ENCODE measurements around the gene TXNDC5.

The TXNDC5 gene

DNA sequence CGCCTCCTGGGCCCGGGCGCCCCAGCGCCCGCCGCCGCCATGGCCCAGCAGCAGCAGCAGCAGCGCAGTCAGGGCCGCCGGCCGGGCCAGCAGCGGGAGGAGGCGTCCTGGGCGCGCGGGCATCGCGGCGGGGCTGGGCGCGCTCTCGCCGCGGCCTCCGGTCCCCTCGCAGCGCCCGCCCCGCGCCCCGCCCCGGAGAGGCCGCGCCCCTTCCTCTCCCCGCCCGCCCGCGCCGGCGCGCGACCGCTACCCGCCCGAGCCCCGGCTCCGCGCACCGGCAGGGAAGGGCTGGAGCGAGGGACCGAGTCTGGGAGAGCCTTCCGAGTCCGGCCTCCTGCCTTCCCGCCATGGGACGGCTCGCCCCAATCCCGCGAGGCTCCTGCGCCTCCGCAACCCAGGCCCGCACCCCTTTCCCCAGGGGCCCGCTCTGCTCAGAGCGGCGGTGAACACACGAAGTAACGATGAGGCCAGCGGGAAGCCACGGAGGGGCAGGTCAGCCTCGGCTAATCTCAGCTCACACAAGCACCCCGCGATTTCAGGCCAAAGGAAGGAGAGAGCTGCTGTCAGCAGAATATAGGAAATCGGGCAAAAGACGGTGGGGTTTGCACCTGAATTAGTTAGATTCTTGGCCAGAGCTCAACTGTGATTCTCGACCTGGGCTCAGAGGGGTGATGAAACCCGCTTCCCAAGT is at the start of gene TXNDC5:
Gene TXNDC5, minus strand, starts transcription at position 135 of the 691 bp plus-strand sequence. Its CDS starts 12 bp downstream, at position 123.
- DNase-seq (ENCODE audit: low spot score): peak; percentile 99

DNA sequence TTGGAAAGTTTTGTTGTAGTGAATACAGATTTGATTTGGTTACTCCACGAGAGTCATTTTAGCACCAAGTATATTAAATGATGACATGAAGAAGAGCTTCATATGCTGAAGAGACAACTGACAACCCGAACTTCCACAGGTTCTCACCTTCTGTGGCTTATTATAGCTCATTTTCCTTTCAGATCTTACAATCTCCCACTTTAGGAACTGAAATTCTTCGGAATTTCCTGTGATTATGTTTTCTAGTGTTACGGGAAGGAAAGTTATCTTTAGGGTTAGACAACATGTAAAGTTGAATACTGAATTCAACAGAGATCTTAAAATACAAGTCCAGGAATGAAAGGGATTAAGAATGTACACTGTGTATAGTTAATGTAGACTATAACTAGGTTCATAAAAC is 49.6 kb upstream of the TXNDC5 start:
- no peak for DNase-seq (ENCODE audit: low spot score)

DNA sequence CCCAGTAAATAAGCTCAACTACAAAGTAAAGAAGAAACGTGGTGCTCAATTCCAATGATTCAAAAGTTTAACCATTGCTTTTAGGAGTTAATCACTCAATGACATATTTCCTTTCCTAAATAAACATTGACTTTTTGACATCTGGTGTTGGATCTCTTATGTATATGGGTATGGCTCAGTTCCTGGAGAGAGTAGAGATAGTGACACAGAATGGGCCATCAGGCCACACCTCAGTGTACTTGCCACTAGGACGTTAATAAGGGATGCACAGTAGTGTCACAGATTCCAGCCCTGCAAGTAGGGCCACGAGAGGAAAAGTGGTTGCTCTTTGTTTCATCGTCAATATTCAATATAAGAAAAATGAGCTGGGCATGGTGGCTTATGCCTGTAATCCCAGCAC is 48.9 kb upstream of the TXNDC5 start:
- no peak for DNase-seq (ENCODE audit: low spot score)

DNA sequence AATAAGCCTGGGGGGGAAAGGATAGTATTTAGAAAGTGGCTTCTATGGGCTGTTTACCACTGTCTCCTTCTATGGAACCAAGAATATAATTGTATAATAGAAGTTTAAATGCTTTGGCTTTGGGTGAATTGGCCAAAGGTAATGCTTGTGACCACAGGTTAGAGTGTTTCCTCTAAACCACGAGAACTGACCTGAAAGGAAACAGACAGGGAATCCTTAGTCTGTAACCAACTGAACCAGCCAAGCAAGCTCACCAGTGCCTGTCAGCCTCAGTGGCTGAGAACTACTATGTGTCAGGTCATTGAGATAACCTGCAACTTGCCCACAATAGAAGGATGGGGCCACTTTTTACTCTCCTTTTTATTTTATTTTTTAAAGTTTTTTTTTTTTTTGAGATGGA is 47.9 kb upstream of the TXNDC5 start:
- DNase-seq (ENCODE audit: low spot score): no peak

DNA sequence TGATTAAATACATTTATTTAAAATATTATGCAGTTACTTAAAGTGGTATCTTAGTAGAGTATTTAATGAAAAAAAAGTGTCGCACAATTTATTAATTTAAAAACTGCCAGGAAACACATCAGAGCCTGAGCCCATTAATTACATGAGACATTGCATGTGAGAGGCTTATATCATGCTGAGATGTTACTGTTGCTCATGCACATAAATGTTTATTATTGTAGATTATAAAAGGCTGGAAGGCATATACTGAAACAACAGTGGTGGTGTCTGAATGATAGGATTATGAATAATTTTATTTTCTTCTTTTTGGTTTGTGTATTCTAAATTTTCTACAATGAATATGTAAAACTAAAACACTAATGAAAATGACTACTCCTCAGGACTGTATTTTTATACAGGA is 45.7 kb upstream of the TXNDC5 start:
- DNase-seq (ENCODE audit: low spot score): no peak

DNA sequence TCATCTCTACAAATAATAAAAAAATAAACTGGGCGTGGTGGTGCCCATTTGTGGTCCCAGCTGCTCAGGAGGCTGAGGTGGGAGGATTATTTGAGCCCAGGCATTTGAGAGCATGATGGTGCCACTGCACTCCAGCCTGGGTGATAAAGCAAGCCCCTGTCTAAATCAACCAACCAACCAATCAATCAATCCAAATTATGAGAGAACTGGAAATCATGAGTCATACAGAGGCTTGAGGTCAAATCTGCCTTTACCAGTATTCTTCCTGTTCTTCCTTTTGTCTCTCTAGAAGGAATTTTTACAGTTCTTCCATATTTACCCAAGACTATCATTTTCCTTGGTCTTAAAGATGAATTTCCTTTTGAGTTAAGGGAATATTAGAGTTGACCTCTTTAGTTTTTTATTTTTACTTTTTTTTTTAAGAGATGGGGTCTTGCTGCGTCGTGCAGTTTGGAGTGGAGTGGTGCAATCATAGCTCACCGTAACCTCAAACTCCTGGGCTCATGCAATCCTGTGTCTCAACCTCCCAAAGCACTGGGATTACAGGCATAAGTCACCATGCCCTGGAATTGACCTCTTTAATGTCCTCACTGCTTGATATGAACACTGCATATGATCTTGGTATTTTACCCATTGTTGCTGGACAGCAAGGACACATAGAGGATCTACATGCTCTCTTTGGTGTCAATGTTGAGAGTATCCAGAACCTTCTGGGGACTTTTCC is 44.1 kb upstream of the TXNDC5 start:
- DNase-seq (ENCODE audit: low spot score): no peak

DNA sequence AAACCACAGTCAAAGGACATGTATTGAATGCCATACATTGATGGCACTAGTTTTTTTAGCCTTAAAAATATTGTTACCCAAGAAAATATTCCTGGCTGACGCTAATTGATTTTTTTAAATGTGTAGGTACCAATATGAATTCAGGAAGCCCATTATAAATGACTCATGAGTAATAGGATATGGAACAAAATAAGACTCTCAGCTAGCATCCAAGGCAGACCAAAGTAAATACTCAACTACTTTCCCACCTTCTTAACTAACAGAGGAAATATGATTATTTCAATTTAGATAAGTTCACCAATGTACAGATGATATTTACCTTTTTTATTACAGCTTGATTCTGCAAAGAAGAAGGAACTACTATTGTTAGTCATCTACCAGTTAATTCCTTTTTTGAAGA is 43.2 kb upstream of the TXNDC5 start:
- DNase-seq (ENCODE audit: low spot score): no peak

DNA sequence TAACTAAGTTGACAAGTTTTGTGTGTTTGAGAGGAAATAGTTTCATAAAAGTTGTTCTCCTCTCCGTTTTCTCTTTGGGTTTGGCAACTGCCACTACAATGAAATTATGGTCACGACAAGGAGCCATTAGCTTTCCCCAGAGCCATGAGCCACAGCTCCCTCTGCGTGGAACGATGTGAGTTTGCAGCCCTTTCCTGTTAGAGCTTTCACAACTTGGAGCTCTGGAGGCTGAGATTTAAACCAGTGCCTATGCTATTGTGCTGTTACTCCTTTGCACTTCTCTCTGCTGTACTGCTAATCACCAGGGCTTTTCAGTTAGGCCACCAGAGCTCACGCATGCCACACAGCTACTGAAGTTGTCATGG is 29.3 kb upstream of the TXNDC5 start:
- no peak for DNase-seq (ENCODE audit: low spot score)

DNA sequence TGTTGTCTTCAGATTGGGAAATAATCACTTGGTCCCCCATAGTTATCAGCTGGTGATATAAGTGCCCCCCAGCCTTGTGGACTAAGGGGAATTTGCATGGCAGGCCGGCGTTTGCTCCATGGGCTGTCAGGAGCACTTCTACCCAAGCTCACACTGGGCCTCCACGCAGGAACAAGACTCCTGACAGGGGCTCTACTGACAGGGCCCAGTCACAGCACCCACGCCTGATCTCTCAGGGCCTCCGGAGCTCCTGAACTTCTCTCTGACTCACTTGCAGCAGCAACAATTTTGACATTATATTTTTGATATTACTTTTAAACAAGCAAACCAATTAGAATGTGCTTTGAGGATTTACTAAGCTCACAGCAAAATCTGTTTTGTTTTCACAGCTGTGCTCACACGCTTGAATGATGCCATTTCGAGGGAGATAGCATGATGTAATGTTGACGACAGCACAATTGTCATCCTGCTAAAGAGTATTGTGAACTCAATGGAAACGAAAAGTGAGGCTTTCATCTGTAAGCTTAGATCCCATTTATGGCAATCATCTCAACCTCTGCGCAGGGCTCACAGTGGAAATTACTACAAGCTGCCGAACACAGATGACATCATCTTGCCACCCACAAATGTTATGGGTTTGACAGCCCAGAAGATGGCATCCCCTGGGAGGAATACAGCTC is 28.7 kb upstream of the TXNDC5 start:
- no peak for DNase-seq (ENCODE audit: low spot score)

DNA sequence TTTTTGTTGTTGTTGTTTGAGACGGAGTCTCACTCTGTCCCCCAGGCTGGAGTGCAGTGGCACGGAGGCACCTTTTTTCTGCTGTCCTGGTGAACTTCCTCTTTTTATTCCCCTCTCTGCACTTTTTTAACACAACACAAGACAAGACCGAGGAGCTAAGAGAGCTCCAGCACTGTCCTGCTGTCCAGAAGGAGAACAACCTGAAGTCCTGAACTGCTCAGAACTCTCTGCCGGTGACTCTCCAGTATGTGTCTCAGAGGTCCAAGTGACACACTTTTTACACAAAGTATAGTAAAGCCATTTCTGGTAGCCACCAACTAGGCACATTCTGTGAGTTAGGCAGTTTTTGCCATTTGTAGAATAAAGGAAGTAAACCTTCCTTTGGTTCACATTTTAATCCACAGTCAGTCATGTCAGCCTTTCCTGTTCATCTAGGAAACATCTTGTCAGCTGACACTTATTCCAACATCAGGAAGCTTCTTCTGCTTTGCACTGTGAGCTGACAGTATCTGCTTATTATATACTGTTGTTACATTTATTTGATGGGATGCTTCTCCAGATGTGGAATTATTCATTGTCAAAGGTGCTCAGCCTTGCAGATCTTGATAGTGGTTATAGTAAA is 28.1 kb upstream of the TXNDC5 start:
- DNase-seq (ENCODE audit: low spot score): no peak

DNA sequence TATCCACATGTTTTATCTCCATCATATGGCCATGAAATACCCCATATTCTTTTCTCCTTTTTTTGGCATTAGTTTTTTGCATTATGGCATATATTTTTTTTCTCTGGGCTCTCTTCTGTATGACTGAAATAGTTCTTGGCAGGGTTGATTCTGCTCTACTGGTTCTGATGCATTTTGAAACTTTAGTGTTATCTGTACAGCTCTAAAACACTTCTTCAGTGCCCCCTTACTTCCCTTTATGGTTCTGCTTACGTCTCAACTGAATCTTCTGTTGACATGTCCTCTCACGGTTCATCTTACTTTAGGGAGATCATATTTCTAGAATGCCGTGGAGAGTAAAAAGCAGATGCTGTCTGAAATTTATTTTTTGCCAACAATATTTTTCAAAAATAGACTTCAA is 23.2 kb upstream of the TXNDC5 start:
- DNase-seq (ENCODE audit: low spot score): no peak

DNA sequence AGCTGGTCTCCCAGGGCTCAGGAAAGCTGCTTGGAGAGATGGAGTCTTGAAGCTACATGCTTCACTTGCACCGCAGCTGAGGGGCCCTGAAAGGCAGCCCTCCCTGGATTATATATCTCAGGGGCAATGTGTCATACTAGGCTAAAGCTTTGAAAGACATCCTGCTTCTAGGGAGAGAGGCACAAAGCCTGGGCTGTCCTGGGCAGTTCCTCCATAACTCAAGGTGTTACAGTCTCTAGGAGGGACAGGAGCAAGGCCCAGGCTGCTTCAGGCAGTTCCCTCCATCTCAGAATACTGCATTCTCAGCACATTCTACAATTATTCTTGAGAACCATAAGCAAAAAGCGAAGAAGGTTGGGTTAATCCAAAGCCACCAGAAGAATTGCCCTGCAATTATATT is 22.0 kb upstream of the TXNDC5 start:
- no peak for DNase-seq (ENCODE audit: low spot score)

DNA sequence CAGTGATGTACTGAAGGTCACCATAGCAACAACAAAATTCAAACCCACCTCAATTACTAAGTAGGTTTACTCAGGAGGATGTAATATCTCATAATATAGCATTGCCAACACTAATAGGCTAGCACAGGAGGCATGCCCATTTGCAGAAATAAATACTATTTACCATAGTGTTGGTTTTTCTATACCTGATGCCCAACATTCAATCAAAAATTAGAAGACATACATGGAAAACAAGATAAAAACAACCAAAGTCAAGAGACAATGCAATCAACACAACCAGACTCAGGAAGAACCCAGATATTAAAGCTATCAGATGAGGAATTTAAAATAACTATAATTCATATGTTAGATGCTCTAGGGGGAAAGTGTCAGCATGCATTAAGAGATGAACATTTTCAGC is 14.3 kb upstream of the TXNDC5 start:
- DNase-seq (ENCODE audit: low spot score): no peak

DNA sequence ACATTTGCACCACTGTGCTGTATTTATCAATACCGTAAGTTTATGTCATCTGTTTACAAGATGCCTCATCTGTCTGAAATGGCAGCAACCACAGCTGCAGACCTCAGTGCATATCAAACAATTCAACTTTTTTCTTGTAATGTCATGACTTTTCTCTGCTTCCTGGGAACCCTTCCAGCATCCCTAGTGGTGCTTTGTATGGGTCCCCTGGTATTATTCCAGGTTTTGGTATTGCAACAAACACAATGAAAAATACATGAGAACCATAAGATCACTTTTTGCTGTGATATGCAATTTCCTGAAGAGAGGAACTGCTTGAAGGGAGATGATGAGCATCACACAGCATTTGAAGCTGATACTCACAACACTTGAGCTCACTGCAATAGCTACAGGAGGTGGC is 12.0 kb upstream of the TXNDC5 start:
- DNase-seq (ENCODE audit: low spot score): no peak

DNA sequence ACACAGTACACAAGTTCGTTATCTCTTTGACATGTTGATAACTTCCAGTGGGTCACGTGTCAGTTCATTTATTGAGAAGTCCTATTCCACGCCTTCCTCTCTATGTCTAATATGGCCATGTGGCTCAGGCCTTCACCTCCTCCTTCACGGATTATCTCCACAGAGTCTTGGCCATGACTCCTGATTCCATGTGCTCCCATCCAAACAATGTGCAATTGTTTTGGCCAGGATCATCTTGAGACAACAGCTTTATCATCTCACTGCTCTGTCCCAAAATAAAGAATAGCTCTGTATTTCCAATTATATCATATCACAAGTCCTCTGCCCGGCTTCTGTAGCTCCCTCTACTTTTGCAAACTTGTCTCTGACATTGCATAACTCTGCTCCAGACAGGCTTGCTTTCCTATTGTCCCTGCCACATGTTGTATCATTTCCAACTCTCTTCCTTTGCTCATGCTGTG is 11.1 kb upstream of the TXNDC5 start:
- DNase-seq (ENCODE audit: low spot score): no peak

DNA sequence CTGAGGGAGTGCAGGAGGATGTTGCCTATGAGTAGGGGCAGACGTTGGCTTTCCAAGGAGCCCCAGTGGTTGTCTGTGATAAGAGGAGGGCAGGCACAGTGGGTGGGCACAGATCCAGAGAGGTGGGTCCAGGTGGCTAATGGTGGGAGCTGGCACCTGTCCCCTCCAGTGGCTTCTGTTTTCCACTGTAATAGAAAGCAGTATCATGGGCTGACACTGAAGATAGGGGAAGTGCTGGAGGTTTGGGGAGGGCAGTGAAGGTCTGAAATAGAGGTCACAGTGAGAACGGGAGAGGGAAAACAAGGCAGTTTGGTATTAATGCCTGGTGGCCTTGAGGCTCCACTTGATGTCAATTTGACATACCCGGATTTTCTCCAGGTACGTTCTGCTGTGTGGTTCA is 10.5 kb upstream of the TXNDC5 start:
- DNase-seq (ENCODE audit: low spot score): no peak

DNA sequence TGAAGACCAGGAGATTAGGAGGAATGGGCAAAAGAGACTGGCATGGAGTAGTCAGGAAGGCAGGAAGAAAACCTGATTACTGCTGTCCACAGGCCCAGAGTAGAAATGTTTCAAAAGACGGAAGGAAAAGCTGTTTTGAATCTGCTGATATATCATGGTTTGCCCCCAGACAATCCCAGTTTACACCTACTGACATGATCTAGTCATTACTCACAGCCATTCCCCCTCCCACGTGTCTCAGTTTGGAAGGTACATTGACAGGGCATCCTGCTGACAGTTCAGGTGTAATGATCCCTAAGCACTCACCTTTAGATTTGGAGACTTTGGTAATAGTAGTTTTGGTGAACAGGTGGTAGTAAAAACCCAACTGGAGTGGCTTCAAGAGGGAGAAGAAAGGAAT is 9.8 kb upstream of the TXNDC5 start:
- DNase-seq (ENCODE audit: low spot score): no peak

DNA sequence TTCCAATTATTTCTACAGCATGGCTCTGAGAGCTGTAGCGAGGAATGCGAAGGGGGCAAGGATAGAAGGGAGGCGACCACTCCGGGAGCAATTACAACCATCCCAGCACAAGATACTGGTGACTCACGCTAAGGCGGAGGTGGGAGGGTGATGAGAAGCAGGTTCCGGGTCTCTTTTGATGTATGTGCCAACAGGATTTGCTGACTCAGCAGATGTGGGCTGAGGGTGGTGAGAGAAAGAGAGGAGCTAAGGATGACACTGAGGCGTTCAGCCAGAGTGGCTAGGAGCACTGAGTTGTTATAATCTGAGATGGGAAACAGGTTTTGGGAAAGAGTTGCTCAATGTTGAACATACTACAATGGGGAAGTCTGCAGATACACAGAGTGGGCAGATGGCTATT is 9.3 kb upstream of the TXNDC5 start:
- DNase-seq (ENCODE audit: low spot score): no peak

DNA sequence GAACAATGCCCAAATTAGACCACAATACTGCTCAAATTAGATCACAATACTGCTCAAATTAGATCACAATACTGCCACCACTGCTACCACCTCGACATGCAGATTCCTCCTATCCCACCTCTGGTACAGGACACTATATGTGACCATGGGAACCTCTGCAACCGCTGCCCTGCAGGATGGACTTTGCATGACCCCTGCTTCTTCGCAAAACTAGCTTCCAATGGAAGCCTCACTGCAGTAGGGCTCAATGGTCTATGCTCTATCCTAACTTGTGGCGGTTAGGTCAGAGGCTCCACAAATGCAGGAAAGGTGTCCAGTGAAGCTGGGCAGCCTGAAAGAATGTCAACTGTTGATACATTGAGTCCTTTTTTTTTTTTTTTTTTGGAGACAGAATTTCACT is 7.8 kb upstream of the TXNDC5 start:
- DNase-seq (ENCODE audit: low spot score): no peak

DNA sequence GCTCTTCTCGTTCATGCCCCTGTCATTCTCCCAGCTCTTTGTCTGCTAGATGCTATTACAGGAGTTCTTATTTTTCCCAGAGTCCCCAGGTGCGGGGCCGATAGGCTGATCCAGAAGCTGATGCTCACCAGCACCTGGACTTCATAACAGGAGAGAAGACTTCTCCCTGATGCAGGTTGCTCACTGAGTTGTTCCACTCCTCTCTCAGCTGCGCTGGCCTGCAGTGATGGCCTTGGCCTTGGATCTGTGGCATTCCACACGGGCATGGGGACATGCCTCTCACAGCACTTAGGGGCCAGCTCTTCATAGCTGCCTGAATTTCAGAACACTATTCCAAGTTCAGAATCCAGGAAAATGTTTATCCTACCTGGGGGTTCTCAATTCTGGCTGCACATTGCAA is 7.1 kb upstream of the TXNDC5 start:
- no peak for DNase-seq (ENCODE audit: low spot score)

DNA sequence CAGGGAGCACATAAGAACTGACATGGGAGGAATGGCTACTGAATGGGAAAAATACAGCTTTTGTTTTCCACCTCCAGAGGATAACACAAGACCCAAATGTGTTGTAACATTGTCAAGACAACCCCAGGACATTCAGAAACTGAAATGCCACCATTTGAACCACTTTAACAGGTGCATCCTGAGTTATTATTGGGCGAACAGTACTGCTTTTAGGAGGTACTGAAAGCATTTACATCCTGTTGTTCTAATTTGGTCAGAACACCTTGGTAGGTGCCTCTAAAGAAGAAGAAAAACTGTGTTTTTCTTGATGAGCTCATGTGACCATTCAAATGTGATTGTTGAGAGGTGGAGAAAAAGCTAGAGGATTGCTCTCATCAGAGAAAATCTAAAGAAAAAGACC is 6.4 kb upstream of the TXNDC5 start:
- no peak for DNase-seq (ENCODE audit: low spot score)

DNA sequence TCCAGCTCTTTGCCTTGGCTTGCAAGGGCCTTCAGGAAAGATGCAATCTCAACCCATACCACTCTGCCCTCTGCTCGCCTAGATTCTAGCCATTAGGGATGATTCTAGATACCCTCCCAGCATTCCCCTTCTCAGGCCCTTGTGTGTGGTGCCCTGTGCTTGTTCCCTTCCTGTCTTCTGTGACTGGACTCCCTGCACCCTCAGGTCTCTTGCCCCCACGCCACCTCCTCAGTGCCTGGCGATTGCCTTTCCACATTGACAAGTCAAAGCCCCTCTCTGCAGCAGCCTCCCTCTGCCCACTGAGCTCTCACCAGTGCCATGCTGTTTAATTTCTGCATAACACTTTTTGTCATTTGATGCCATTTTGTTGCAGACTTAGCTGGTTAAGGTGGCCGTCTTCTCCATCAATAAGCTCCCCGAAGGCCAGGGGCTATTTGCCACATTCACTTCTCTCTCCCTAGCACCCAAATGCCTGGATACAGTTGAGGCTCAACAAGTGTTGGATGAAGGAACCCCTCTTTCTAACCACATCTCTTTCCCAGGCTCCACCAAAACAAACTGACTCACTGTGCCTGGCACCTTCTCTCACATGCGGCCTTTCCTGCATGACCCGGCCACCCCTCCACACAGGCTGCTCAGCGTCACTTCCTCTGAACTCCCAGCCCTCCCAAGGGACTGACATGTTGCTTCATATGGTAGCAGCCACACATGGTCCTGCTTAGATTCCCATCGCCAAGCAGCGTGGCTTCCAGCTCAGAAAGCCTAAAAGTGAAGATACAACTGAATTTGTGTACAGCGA is 4.6 kb upstream of the TXNDC5 start:
- DNase-seq (ENCODE audit: low spot score): no peak
